GM12865 (cell line): Measurements from ENCODE around the gene DIAPH1.
A peak's percentile ranks its signal among the peaks of the same experiment; 100 is the strongest.

Source experiments
- DNase-seq: peaks from one replicate; pipeline ENCODE4 v3.0.0; 2010; ENCODE audit warnings: low read depth
- H3K4me3 ChIP-seq: 2 replicates; pipeline ENCODE4 v1.5.1; 2011; ENCODE audit warnings: mild to moderate bottlenecking, low read depth, low read length, control low read depth
- CTCF ChIP-seq: IDR thresholded peaks from 2 replicates; pipeline ENCODE4 v1.5.1; 2011; ENCODE audit warnings: low read length, control low read depth, low read depth, inconsistent platforms; ENCODE audit not compliant: insufficient read depth; ENCODE audit errors: missing control alignments

The DIAPH1 gene

DNA sequence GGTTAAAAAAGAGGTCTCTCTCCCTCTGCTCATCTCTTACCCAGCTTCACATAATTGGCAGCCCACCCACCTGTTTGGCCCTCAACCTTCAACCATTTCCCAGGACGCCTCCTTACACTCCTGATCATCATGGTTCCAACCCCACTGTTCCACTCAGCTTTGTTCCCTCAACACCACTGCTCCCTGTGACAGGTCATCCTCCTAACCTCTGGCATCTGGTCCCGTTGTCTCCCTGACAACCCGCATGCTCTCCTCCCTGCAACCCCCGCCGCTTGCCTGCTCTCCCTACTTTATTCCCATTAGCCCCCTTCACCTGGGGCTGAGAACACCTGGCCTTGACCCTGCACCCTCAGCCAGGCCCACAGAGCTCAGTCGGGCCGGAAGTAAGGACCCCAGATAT is 117.0 kb downstream of the DIAPH1 start:
- no peak for DNase-seq
- no peak for TF ChIP-seq CTCF
- H3K4me3 ChIP-seq, result no peak overlapping the region

DNA sequence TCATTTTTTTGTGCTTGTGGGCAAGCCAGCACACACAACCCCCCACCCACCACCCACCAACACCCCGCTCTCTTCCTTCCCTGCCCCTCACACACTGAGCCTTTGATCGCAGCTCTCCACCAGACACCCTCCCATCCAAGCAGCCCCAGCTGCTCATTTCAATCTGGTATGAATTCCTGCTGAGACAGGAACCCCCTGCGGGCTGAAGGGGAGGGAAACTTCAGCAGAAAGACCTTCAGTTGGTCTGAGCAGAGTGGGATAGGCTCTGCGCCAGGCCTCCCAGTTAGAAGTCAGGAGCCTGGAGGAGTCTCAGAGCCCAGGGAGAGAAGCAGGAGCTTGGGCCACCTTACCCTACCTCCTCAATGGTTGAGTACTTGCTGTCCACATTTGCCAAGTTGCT is 122.8 kb downstream of the DIAPH1 start:
- DNase-seq, result no peak
- no peak for TF ChIP-seq CTCF
- no peak overlapping the region for H3K4me3 ChIP-seq

GRCh38 chr5:141495453-141495811 is 123.4 kb downstream of the DIAPH1 start:
- no peak for DNase-seq
- no peak for TF ChIP-seq CTCF
- no peak overlapping the region for H3K4me3 ChIP-seq

- DNase-seq, result no peak
- TF ChIP-seq CTCF, result no peak
- H3K4me3 ChIP-seq, result no peak overlapping the region
Observed at GRCh38 chr5:141494761-141495452, 123.9 kb downstream of the DIAPH1 start.

- no peak for DNase-seq
- no peak overlapping the region for H3K4me3 ChIP-seq
- no peak for TF ChIP-seq CTCF
Observed at GRCh38 chr5:141493500-141494422, 125.0 kb downstream of the DIAPH1 start.

DNA sequence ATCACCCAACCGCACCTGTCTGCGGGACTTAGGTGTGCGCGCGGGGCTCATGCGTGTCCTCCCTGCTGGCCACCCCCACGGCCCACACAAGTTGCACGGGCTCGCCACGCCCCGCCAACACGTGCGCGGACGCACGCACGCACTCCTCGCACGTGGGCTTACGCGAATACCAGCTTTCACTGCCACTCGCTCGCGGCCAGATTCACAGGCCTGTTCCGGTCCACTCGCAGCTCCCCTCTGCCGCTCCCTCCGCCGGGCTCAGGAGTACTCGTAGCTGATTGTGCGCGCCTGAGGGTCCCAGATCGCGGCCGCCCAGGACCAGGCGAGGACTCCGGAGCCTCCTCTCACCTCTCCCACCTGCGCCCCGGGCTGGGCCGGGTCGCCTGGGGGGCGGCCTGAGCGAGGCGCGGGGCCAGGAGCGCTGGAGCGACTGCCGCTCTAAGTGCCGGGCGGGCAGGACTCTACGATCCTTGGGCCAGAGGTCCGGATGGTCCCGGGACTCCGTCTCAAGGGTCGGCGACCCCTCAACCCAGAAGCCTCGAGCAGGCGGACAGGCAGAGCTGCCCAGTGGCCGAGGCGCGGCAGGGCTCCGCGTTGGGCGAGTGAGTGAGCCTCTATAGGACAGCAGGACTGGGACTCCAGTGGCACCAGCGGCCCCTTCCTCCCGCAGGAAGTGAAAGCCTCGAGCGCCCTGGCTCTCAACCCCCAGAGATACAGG is 126.5 kb downstream of the DIAPH1 start:
- DNase-seq, result peak; percentile 74
- TF ChIP-seq CTCF, result no peak
- H3K4me3 ChIP-seq, result peak overlapping the region; percentile 65
